ENCODE data around the gene KRTAP29-1.
"Not testable (repeated sequence)": the region's sequence is repeated elsewhere in the genome, so short reads cannot be mapped to it uniquely, and the experiment has no call there.

Gene KRTAP29-1

GRCh38 chr17:41296846-41297245, 5.8 kb downstream of the KRTAP29-1 start:
- no peak for DNase-seq

GRCh38 chr17:41294016-41294415, 8.6 kb downstream of the KRTAP29-1 start:
- no peak for DNase-seq

DNA sequence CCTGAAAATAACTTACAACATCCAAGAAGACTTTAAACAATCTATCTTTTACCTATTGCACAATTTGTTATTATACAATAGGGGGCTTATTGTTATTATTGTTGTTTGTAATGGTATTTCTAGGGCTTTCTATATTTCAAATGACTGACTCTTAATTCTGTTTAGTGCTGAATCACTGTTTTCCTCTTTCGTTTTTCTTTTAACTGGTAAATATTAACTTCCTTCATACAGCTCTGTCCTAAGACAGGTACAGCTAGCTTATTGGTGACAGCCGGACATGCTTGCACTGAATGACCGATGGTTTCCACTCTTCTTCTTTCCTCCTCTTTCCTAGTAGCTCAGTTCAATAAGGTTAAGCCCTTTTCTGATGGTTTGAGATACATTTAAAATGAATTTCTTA, 15.6 kb downstream of the KRTAP29-1 start:
- no peak for DNase-seq

DNA sequence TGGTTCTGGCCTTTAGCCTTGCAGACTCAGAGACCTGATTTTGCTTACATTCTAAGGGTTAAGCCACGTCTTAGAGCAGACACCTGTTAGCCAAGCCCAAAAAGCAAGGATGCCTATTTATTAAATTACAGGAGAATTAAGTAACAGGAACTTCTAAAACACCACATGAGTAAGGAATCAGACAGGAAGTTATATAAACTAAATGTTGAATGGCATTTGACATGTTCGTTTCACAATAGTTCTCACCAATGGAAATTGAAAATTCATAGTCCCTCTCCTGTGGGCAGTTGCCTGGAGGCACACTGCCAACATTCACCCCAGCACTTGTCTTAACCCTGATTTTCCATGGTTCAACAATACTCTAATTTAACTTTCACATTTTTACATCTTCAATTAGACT, 18.1 kb downstream of the KRTAP29-1 start:
- no peak for DNase-seq

DNA sequence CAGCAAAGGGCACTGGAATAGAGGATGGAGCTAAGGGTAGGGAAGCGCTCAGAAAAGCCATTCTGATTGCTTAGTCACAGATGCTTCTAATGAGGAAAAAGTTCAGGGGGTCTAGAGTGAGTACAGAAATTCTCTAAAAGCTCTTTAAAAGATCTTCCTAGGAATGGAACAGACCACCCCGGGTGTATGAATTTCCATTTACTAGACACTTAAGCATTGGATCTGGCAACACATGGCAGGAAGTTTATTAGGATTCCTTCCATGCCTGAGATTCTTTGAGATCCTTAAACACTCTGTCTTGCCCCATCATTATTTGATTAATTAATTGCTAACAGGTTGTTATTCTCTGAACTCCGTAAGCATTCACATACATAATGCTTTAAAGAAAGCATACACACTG, 18.6 kb downstream of the KRTAP29-1 start:
- DNase-seq: no peak

- DNase-seq: no peak
These were observed 24.3 kb downstream of the KRTAP29-1 start for GRCh38 chr17:41278176-41278955.

- DNase-seq: not testable (repeated sequence)
These were observed 26.9 kb downstream of the KRTAP29-1 start, which contains the start of gene KRTAP9-7 for GRCh38 chr17:41275648-41276190. KRTAP9-7 (plus strand) TSS chr17:41275698; CDS start chr17:41275698, 0 bp downstream.

DNA sequence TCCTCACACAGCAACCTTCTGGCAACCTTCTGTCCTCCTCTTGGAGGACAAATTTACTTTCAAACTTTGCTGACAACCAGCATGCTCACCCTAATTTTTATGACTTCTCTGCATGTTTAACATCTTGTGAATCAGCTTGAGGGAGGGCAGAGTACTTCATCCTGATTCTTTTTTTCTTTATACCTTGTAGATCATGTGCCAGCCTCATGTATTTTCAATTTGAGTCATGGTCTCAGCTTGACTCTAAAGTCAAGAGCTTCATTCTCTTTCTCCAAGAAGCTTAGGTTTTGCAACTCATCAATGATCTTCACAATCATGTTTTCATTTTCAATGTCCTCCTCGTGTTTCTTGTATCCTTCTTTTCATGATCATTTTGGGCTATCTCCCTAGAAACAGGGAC, 30.8 kb downstream of the KRTAP29-1 start:
- DNase-seq: no peak

- not testable (repeated sequence) for DNase-seq
These were observed 31.3 kb downstream of the KRTAP29-1 start for GRCh38 chr17:41271323-41271722.

DNA sequence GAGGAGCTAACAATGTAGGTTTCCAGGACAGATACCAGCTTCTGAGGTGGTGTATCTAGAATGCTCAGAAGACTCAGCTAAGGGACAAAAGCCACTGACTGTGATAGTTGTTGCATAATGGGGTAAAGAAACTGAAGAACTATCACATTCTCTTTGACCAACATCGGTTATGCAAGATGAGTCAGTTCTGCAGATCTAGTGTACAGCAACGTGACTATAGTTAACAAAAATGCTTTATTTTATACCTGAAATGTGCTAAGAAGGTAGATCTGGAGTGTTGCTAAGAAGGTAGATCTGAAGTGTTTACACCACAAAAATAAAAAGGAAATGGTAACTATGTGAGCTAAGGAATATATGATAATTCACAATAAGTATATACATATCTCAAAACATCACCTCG, 34.9 kb downstream of the KRTAP29-1 start:
- no peak for DNase-seq

- no peak for DNase-seq
These were observed 37.6 kb downstream of the KRTAP29-1 start, which contains the start of gene KRTAP9-6 for GRCh38 chr17:41265078-41265477. KRTAP9-6 (plus strand) TSS chr17:41265378; CDS start chr17:41265378, 0 bp downstream.

- DNase-seq: no peak
These were observed 38.1 kb downstream of the KRTAP29-1 start for GRCh38 chr17:41264599-41264998.

- DNase-seq: no peak
These were observed 39.4 kb downstream of the KRTAP29-1 start for GRCh38 chr17:41263212-41263611.

DNA sequence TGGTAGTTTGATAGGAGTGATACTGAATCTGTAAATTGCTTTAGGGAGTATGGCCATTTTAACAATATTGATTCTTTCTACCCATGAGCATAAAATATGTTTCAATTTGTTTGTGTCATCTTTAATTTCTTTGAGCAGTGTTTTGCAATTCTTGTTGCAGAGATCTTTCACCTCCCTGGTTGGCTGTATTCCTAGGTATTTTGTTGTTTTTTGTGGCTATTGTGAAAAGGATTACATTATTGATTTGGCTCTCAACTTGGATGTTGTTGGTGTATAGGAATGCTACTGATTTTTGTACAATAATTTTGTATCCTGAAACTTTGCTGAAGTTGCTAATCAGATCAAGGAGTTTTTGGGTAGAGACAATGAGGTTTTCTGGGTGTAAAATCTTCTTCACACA, 44.2 kb downstream of the KRTAP29-1 start:
- no peak for DNase-seq

- DNase-seq: no peak
These were observed 46.4 kb downstream of the KRTAP29-1 start for GRCh38 chr17:41256291-41256685.

- not testable (repeated sequence) for DNase-seq
These were observed 47.0 kb downstream of the KRTAP29-1 start, which contains the start of gene KRTAP9-9 for GRCh38 chr17:41255381-41256290. KRTAP9-9 (plus strand) TSS chr17:41255384.

GRCh38 chr17:41254861-41255260, 47.8 kb downstream of the KRTAP29-1 start:
- DNase-seq: no peak
